NCI-H2029 (cell line): ENCODE measurements around the gene VPS36.
"Not testable (repeated sequence)": the region's sequence is repeated elsewhere in the genome, so short reads cannot be mapped to it uniquely, and the experiment has no call there.

Source experiments
- DNase-seq: peaks from one replicate; lab custom pipeline; 2025; lab: John Stamatoyannopoulos, UW

The VPS36 gene

GRCh38 chr13:52377898-52378297 is 72.5 kb downstream of the VPS36 start:
- no peak for DNase-seq

DNA sequence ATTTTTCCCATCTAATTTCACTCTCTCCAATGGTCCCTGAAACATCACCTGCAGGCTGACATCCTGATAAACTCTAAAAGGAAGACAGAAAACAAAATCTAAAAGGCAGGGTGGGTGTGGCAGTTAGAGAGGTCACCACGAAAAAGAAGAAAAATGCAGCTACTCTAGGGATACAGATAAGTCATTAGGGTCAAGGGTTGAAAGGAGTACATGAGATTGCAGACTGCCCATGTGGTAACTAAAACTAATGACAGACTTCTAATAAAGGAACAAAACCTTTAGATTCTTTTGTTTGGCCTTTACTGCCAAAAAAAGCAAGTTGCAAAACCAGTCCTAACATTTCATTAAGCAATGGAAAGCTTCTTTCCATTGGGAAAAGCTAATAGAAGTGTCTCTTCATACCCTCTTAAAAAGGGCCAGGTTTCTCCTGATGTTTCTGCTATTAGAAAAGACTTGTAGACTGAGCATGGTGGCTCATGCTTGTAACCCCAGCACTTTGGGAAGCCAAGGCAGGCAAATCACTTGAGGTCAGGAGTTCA is 75.5 kb downstream of the VPS36 start:
- DNase-seq = no peak

DNA sequence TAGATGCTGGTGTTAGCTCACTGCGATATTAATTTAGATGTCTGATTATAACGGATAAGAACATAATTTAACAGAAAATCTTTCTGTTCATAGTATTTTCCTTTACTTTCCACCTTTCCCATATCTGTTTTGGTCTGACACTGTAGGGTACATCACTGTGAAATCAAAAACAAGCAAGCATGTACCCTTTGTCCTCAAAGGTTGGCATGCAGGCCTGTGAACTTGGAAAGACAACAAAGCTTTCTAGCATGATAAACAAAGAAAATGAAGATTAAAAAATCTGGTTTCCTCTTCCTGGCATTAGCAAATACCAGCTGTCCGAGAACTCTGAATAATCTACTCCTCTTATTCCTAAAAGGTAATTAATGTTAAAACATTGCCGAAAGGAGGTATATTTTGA is 76.0 kb downstream of the VPS36 start:
- no peak for DNase-seq

DNA sequence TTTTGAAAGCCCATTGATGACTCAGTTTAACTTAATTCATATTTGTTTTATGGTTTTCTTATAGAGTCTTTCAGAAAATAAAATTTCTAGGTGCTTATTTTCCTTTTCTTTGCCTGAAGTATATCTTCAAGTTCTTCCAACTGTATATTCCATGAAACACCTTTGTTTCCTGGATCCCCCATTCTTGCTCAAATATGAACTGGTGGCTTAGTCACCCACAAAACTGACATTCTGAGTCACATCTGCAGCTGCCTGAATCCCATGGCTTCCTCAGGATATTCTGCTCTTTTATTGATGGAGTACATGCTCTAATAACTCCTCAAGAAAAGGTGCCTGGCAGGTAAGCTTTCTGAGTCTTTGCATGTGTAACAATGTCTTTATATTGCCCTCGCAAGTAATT is 77.2 kb downstream of the VPS36 start:
- not testable (repeated sequence) for DNase-seq

DNA sequence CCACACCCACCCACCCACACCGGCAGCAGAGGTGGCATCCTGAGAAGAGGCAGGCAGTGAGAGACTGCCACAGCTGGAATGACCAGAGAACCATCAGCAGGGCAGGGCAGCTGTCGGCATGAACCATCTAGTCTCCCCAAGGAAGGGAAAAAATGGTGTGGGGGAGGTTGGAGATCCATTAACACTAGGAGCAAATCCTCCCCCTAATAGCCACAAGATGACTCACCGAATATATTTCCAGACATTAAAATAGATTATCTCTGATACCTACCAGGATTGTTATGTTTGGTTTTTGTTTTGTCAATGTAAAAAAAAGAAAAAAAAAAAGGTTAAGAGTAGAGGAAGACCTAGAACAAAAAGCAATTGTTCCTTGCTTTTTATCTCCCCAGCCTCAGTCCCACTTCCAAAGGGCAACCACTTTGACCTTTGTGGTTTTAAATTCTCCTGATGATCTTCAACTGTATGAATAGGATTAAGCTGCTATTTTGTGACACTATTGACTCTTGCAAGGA is 78.6 kb downstream of the VPS36 start:
- DNase-seq = no peak

DNA sequence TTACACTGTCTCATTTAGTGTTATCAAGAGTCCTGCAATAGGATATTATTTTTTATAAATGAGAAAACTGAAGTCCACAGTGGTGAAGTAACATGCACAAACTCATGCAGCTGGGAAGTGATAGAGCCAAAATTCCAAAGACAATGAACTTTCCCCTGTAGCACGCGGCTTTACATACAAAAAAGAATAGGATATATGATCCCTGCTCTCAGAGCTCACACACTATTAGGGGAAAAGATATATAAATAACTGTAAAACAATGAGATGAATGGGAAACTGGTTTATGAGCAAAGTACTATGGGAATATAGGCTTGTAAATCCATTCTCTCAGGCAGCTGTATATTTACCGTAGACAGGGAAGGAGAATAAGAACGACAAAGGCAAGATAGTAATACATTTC is 84.1 kb downstream of the VPS36 start:
- no peak for DNase-seq
